ENCODE results near the gene UQCRC2.

Gene UQCRC2

GRCh38 chr16:22031483-22032083, 78.4 kb downstream of the UQCRC2 start:
- no peaks in the 10 kb centered on the region for H3K9me3 Mint-ChIP-seq
- no peaks in the 10 kb centered on the region for H3K4me1 Mint-ChIP-seq
- peaks cover 21% of the 10 kb centered on the region for H3K36me3 Mint-ChIP-seq (ENCODE audit: low read depth)
- H3K27ac Mint-ChIP-seq, result no peak overlapping the region
- H3K4me3 Mint-ChIP-seq, result no peak overlapping the region
- no peak for TF ChIP-seq CTCF (IDR thresholded peaks at IDR 0.05; ENCODE audit: unreplicated experiment in 3 of 3)
- no peaks in the 10 kb centered on the region for H3K27me3 Mint-ChIP-seq (ENCODE audit: low read depth)

All from nephron (organoid).